Peyer's patch (tissue), 4 donors: ENCODE data around the gene UCP2.

ENCODE experiments used
- POLR2A ChIP-seq, 2 donors: fragments of 450-650 bp; IDR thresholded peaks; one replicate each; pipeline ENCODE4 v1.5.1; 2017; ENCODE audit warnings: antibody characterized with exemption in 2 of 2, mild to moderate bottlenecking in 2 of 2, moderate library complexity in 2 of 2
- TF ChIP-seq, protein P1 (sequence below), 6 experiments: fragments of 450-650 bp in 4 of 6; fragments of 200-600 bp in 2 of 6; sonication (generic) in 1 of 6; IDR thresholded peaks; one replicate each; pipeline ENCODE4 v1.5.1; 2017 to 2019; ENCODE audit warnings: antibody characterized with exemption in 6 of 6, mild to moderate bottlenecking in 3 of 6, moderate library complexity in 1 of 6

GRCh38 chr11:74017631-74018030, 35.0 kb upstream of the UCP2 start:
- TF ChIP-seq, protein P1, sequence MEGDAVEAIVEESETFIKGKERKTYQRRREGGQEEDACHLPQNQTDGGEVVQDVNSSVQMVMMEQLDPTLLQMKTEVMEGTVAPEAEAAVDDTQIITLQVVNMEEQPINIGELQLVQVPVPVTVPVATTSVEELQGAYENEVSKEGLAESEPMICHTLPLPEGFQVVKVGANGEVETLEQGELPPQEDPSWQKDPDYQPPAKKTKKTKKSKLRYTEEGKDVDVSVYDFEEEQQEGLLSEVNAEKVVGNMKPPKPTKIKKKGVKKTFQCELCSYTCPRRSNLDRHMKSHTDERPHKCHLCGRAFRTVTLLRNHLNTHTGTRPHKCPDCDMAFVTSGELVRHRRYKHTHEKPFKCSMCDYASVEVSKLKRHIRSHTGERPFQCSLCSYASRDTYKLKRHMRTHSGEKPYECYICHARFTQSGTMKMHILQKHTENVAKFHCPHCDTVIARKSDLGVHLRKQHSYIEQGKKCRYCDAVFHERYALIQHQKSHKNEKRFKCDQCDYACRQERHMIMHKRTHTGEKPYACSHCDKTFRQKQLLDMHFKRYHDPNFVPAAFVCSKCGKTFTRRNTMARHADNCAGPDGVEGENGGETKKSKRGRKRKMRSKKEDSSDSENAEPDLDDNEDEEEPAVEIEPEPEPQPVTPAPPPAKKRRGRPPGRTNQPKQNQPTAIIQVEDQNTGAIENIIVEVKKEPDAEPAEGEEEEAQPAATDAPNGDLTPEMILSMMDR (IDR thresholded peaks at IDR 0.05) = no peak
- no peak for TF ChIP-seq POLR2A (IDR thresholded peaks at IDR 0.05)
